Chondrocyte (in vitro differentiated cells): ENCODE results near the gene GADD45A. TPM values are rescaled to one million over a fixed set of nuclear protein-coding genes. Genes with fewer than 3 reads are reported as not detected.
A peak's percentile ranks its signal among the peaks of the same experiment; 100 is the strongest.

Experiments
- DNase-seq: peaks from one replicate; pipeline ENCODE4 v3.0.0; 2021; ENCODE audit warnings: mixed read lengths, low spot score
- H3K27ac Mint-ChIP-seq: one replicate; pipeline ENCODE4 v1.8.0; 2021; ENCODE audit warnings: mild to moderate bottlenecking, moderate library complexity, mixed read lengths; ENCODE audit not compliant: unreplicated experiment
- H3K27me3 Mint-ChIP-seq: 2 replicates; pipeline ENCODE4 v1.8.0; 2021; ENCODE audit warnings: low read depth, mixed read lengths
- H3K36me3 Mint-ChIP-seq: 2 replicates; pipeline ENCODE4 v1.8.0; 2021; ENCODE audit warnings: low read depth, mixed read lengths
- H3K4me1 Mint-ChIP-seq: 2 replicates; pipeline ENCODE4 v1.8.0; 2021; ENCODE audit warnings: low read depth, mild to moderate bottlenecking, mixed read lengths
- H3K4me3 Mint-ChIP-seq: one replicate; pipeline ENCODE4 v1.8.0; 2021; ENCODE audit warnings: mild to moderate bottlenecking, moderate library complexity, mixed read lengths; ENCODE audit not compliant: unreplicated experiment
- H3K9me3 Mint-ChIP-seq: 2 replicates; pipeline ENCODE4 v1.8.0; 2021; ENCODE audit warnings: low read depth, mixed read lengths
- CTCF ChIP-seq: fragments of 200-600 bp; sonication (generic); IDR thresholded peaks from 2 replicates; pipeline ENCODE4 v1.5.0; 2021; ENCODE audit warnings: antibody characterized with exemption, mild to moderate bottlenecking, moderate library complexity
- total RNA-seq: library from RNA; stranded (reverse); gene quantifications from 3 replicates; pipeline ENCODE4 v1.2.1, GENCODE V29; 2021

The GADD45A gene
- total RNA-seq, 1 donor from 2014 or later: 89.4 TPM

GRCh38 chr1:67691712-67692111 is 6.7 kb downstream of the GADD45A start:
- Mint-ChIP-seq H3K4me3 (no peak overlapping the region), H3K27me3 (no peaks in the 10 kb centered on the region), H3K27ac (peak overlapping the region; percentile 11), H3K4me1 (peaks cover 22% of the 10 kb centered on the region), H3K36me3 (peaks cover 17% of the 10 kb centered on the region), H3K9me3 (no peaks in the 10 kb centered on the region)
- TF ChIP-seq CTCF: no peak
- DNase-seq: no peak

DNA sequence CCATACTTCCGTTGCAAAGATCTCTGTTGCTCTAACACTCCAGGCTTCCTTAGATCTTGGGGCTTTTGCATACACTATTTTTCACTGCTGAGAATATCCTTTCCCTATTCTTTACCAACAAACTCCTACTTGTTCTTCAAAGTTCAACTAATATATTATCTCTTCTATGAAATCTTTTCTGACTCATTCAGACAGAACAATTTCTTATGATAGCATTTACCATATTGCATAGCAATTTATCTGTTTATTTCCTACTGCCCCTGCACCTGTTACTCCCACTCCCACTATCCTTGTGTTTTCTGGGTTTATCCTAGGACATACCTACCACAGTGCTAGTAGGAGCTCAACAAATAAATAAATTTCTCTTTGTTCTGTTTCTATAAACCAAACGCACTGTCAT is 11.0 kb downstream of the GADD45A start:
- peaks cover 8% of the 10 kb centered on the region for H3K4me1 Mint-ChIP-seq
- H3K36me3 Mint-ChIP-seq: no peaks in the 10 kb centered on the region
- H3K27ac Mint-ChIP-seq: no peak overlapping the region
- H3K27me3 Mint-ChIP-seq: no peaks in the 10 kb centered on the region
- H3K9me3 Mint-ChIP-seq: no peaks in the 10 kb centered on the region
- TF ChIP-seq CTCF: no peak
- no peak for DNase-seq
- no peak overlapping the region for H3K4me3 Mint-ChIP-seq

DNA sequence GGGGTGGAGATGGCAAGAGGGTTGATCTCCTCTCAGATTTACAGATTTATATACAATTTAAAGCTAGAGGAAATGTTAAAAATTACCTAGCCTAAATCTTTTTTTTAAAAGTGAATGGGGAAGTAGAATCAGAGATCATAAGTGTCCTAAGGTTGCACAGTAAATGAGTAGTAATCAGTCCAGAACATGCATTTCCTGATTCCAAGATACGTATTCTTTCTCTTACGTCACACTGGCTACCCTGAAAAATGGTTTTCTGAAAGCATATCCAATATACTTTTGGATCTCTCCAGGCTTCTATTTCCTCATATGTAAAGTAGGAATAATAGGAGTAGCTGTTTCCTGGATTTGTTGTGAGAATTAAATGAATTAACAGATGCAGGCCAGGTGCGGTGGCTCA is 11.7 kb downstream of the GADD45A start:
- Mint-ChIP-seq H3K9me3 (no peaks in the 10 kb centered on the region), H3K27me3 (no peaks in the 10 kb centered on the region), H3K36me3 (peaks cover 5% of the 10 kb centered on the region), H3K27ac (no peak overlapping the region), H3K4me3 (no peak overlapping the region), H3K4me1 (peaks cover 13% of the 10 kb centered on the region)
- DNase-seq: no peak
- no peak for TF ChIP-seq CTCF

DNA sequence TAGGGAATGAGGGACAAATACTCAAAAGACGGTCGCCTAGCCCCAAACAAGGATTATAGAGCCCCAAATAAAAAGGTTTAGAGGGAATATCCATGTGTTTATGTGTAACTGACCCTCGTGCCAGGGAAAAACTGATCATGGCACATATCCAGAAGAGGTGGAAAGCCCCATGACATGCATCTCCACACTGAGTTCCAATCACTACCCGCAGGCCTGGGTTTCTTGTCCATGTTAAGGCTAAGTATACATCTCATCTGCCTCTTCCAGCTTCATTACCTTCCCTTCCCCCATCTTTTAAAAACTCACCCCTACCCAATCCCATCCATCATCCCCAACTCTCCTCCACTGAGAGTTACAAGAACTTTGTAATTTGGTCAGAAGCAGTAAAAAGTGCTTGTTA is 15.2 kb downstream of the GADD45A start:
- Mint-ChIP-seq H3K4me1 (peaks cover 13% of the 10 kb centered on the region), H3K36me3 (peaks cover 12% of the 10 kb centered on the region), H3K27me3 (no peaks in the 10 kb centered on the region), H3K9me3 (no peaks in the 10 kb centered on the region), H3K4me3 (no peak overlapping the region), H3K27ac (peak overlapping the region; percentile 29)
- TF ChIP-seq CTCF: no peak
- DNase-seq: no peak

GRCh38 chr1:67700692-67701410 is 15.8 kb downstream of the GADD45A start:
- H3K9me3 Mint-ChIP-seq: no peaks in the 10 kb centered on the region
- H3K4me3 Mint-ChIP-seq: no peak overlapping the region
- peak overlapping the region; percentile 39 for H3K27ac Mint-ChIP-seq
- peaks cover 17% of the 10 kb centered on the region for H3K36me3 Mint-ChIP-seq
- DNase-seq: no peak
- no peaks in the 10 kb centered on the region for H3K27me3 Mint-ChIP-seq
- H3K4me1 Mint-ChIP-seq: peaks cover 15% of the 10 kb centered on the region
- TF ChIP-seq CTCF: peak; percentile 40
